HepG2 (cell line): Measurements from ENCODE around the gene DEPDC1. TPM values are rescaled to one million over a fixed set of nuclear protein-coding genes. Genes with fewer than 3 reads are reported as not detected.

ENCODE experiments used
- ATAC-seq: fragments of 200-7000 bp; cut with Tn5 transposase; 3 replicates; pipeline ENCODE4 v1.9.1; 2020; ENCODE audit warnings: mild to moderate bottlenecking, moderate library complexity
- BruUV-seq: library from RNA; stranded (reverse); fragments of 400-500 nt; replicated peaks from 2 replicates; lab custom pipeline; 2021; lab: Mats Ljungman, UMichigan
- CTCF ChIA-PET: fragments of 300-600 bp; formaldehyde crosslinking; extraction: SDS; loops from one replicate; lab custom pipeline; 2021; ENCODE audit warnings: low total read pairs, inconsistent platforms, low intra/inter-chr PET ratio; lab: Yijun Ruan, JAX
- POLR2A ChIA-PET: fragments of 350-600 bp; sonication (Branson Sonifier 250); formaldehyde crosslinking; loops from one replicate; lab custom pipeline; 2020; ENCODE audit warnings: antibody characterized with exemption, inconsistent platforms; lab: Yijun Ruan, JAX
- DNase-seq: peaks from one replicate; pipeline ENCODE4 v3.0.0-alpha.2; 2015; ENCODE audit warnings: low spot score
- FAIRE-seq: peaks from 3 replicates; lab custom pipeline; 2011; peaks lifted over from hg19 to GRCh38; lab: Jason Lieb, UNC
- H2AFZ ChIP-seq: one replicate; pipeline ENCODE4 v1.6.1; 2011; ENCODE audit warnings: low read length, inconsistent platforms
- H3K27ac ChIP-seq: fragments of 300-600 bp; 3 replicates; pipeline ENCODE4 v1.8.0; 2011; ENCODE audit warnings: mixed run types, mild to moderate bottlenecking, mixed read lengths, low read length, inconsistent platforms; ENCODE audit not compliant: insufficient read depth; ENCODE audit errors: extremely low read length
- H3K27me3 ChIP-seq, 2 experiments: fragments of 200-600 bp in 1 of 2; 2 replicates in 1 of 2; 3 replicates in 1 of 2; pipeline versions ENCODE4 v1.6.0 to v1.8.0; 2011; ENCODE audit warnings: low read length in 2 of 2, mild to moderate bottlenecking in 2 of 2, moderate library complexity in 2 of 2, inconsistent platforms in 1 of 2; ENCODE audit not compliant: insufficient read depth in 2 of 2, control insufficient read depth in 1 of 2
- H3K36me3 ChIP-seq, 2 experiments: fragments of 200-600 bp in 1 of 2; replicated peaks in 1 of 2; 2 replicates in 1 of 2; 3 replicates in 1 of 2; pipeline versions ENCODE4 v1.5.1 to v1.8.0; 2011; ENCODE audit warnings: low read length in 2 of 2, inconsistent platforms in 1 of 2; ENCODE audit not compliant: insufficient read depth in 2 of 2, control insufficient read depth in 1 of 2
- H3K4me1 ChIP-seq: 2 replicates; pipeline ENCODE4 v1.5.1; 2012; ENCODE audit warnings: low read length, inconsistent platforms; ENCODE audit not compliant: insufficient read depth
- H3K4me2 ChIP-seq: 2 replicates; pipeline ENCODE4 v1.6.0; 2011; ENCODE audit warnings: low read depth, low read length, inconsistent platforms
- H3K4me3 ChIP-seq, 3 experiments: fragments of 200-600 bp in 1 of 3; sonication (generic), shearing (Covaris generic) in 1 of 3; replicated peaks in 1 of 3; 2 replicates each; pipeline ENCODE4 v1.5.1; 2011 to 2016; ENCODE audit warnings: low read length in 3 of 3, inconsistent platforms in 2 of 3, low read depth in 2 of 3, mild to moderate bottlenecking in 2 of 3, control low read depth in 1 of 3, mixed read lengths in 1 of 3; ENCODE audit not compliant: insufficient read depth in 1 of 3
- H3K79me2 ChIP-seq: one replicate; pipeline ENCODE4 v1.6.1; 2011; ENCODE audit warnings: low read length, inconsistent platforms; ENCODE audit not compliant: insufficient read depth
- H3K9ac ChIP-seq: 2 replicates; pipeline ENCODE4 v1.6.0; 2011; ENCODE audit warnings: mild to moderate bottlenecking, low read depth, low read length, inconsistent platforms; ENCODE audit not compliant: insufficient read depth
- H3K9me3 ChIP-seq: 2 replicates; pipeline ENCODE4 v1.5.1; 2012; ENCODE audit warnings: mild to moderate bottlenecking, low read length
- H4K20me1 ChIP-seq: 2 replicates; pipeline ENCODE4 v1.6.0; 2011; ENCODE audit warnings: inconsistent platforms, mild to moderate bottlenecking, low read length, moderate library complexity; ENCODE audit not compliant: insufficient read depth
- ARID2 ChIP-seq: sonication (generic); formaldehyde crosslinking; IDR thresholded peaks from 2 replicates; pipeline ENCODE4 v1.8.1; 2022; ENCODE audit warnings: mild to moderate bottlenecking, missing genetic modification reagents, borderline replicate concordance
- ATF7 ChIP-seq, 2 experiments: fragments of 450-650 bp in 1 of 2; sonication (generic) in 1 of 2; formaldehyde crosslinking in 1 of 2; IDR thresholded peaks; 2 replicates each; pipeline versions ENCODE4 v1.4.0 to v1.6.1; 2016 to 2020; ENCODE audit warnings: antibody characterized with exemption in 1 of 2, mild to moderate bottlenecking in 1 of 2, missing genetic modification reagents in 1 of 2
- BRCA1 ChIP-seq: sonication (generic); formaldehyde crosslinking; IDR thresholded peaks from 2 replicates; pipeline ENCODE4 v1.4.0; 2020; ENCODE audit warnings: missing genetic modification reagents
- ELF4 ChIP-seq: sonication (generic); formaldehyde crosslinking; IDR thresholded peaks from 2 replicates; pipeline ENCODE4 v1.5.0; 2020; ENCODE audit warnings: missing genetic modification reagents, mild to moderate bottlenecking, moderate library complexity, borderline replicate concordance
- IKZF1 ChIP-seq: fragments of 450-650 bp; IDR thresholded peaks from 2 replicates; pipeline ENCODE4 v1.7.1; 2016
- PHF21A ChIP-seq: sonication (generic); formaldehyde crosslinking; IDR thresholded peaks from 2 replicates; pipeline ENCODE4 v1.5.0; 2020; ENCODE audit warnings: mild to moderate bottlenecking, missing genetic modification reagents
- SPEN ChIP-seq: sonication (generic); formaldehyde crosslinking; IDR thresholded peaks from 2 replicates; pipeline ENCODE4 v1.5.1; 2020; ENCODE audit warnings: low read depth, mild to moderate bottlenecking, missing genetic modification reagents
- WGBS: methylation state at CpG from one replicate; pipeline ENCODE4 v1.1.6; 2017; ENCODE audit warnings: low lambda C conversion rate; 5-methylcytosine and 5-hydroxymethylcytosine counted together
- in situ Hi-C: cut with HindIII; loops from 2 replicates; pipeline ENCODE4 v1.10.0; 2017; ENCODE audit warnings: low pct_unique_long_range_greater_than_20kb; ENCODE audit not compliant: extremely low pct_ligation_motif_present
- intact Hi-C: fragments of 100-400 bp; cut with micrococcal nuclease; formaldehyde crosslinking; loops from one replicate; pipeline ENCODE4 v1.10.0; 2022; ENCODE audit not compliant: unreplicated experiment
- polyA plus RNA-seq, 8 experiments: library from polyadenylated mRNA; depleted of rRNA in 3 of 8; stranded (reverse) in 7 of 8; unstranded in 1 of 8; fragments of >200 nt; fragmentation: Illumina TruSeq in 4 of 8; extraction: Trizol in 4 of 8; gene quantifications; 2 replicates each; pipeline versions ENCODE4 v1.2.1 to v1.2.3, GENCODE V29; 2011 to 2016; ENCODE audit warnings: low read depth in 4 of 8, missing spikeins in 1 of 8, mixed read lengths in 1 of 8; ENCODE audit not compliant: insufficient read depth in 1 of 8
- total RNA-seq, 5 experiments: library from RNA; depleted of rRNA; stranded (reverse); fragments of >200 nt; fragmentation: Illumina TruSeq; extraction: Trizol; gene quantifications; 2 replicates each; pipeline ENCODE4 v1.2.3, GENCODE V29; 2016; ENCODE audit warnings: low read depth in 1 of 5
- TF ChIP-seq, protein P1 (sequence below): sonication (generic); formaldehyde crosslinking; IDR thresholded peaks from 2 replicates; pipeline ENCODE4 v1.8.1; 2023; ENCODE audit warnings: missing genetic modification reagents, mild to moderate bottlenecking, borderline replicate concordance
- TF ChIP-seq, protein P2 (sequence below): sonication (generic); formaldehyde crosslinking; IDR thresholded peaks from 2 replicates; pipeline ENCODE4 v1.4.0; 2020; ENCODE audit warnings: missing genetic modification reagents, borderline replicate concordance
- TF ChIP-seq, protein P3 (sequence below), 2 experiments: sonication (generic) in 1 of 2; formaldehyde crosslinking in 1 of 2; IDR thresholded peaks; 2 replicates each; pipeline versions ENCODE4 v1.6.1 to v1.9.0; 2014 to 2022; ENCODE audit warnings: antibody characterized with exemption in 1 of 2, borderline replicate concordance in 1 of 2, inconsistent platforms in 1 of 2, low read depth in 1 of 2, missing genetic modification reagents in 1 of 2

Gene DEPDC1
- total and polyA plus RNA-seq, 2 of the 13 experiments (the other 11 are each of a cell fraction or from before 2014, with no cell fraction given), result 7.0 to 20.2 TPM

DNA sequence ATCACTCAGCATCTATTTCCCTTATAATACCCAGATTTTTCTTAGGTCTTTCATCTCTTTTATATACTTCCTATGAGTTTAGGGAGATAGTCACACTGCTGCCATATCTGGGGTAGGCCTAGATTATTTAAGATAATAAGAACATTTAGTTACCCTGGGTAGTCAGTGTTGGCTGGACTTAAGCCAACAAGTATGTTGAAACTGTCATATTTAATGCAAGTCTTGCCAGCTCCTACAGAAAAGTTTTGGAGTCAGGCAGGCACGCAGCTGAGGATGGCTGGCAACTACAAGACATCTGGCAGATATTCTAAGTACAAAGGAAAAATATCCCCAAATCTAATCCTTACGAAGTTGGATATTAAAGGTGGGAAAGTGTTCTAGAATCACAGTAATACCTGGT, 19.2 kb upstream of the DEPDC1 start:
- ChIA-PET POLR2A (no interaction called here), CTCF (no interaction called here)
- WGBS, result 0% methylated on average over 2 of the region's 2 CpGs
- DNase-seq (no peak), ATAC-seq (no peak), FAIRE-seq (no peak)
- intact Hi-C loops (no loop called here), in situ Hi-C loops (no loop called here)
- Histone ChIP-seq H3K79me2 (no peaks in the 10 kb centered on the region), H2AFZ (no peak overlapping the region), H3K9ac (no peak overlapping the region), H3K4me1 (no peaks in the 10 kb centered on the region), H4K20me1 (no peaks in the 10 kb centered on the region), H3K4me2 (no peak overlapping the region), H3K36me3 (no peaks in the 10 kb centered on the region), H3K27ac (no peak overlapping the region), H3K27me3 (no peaks in the 10 kb centered on the region), H3K9me3 (peaks cover 2% of the 10 kb centered on the region; the same call in 1 of the 2 replicates), H3K4me3 (no peak overlapping the region)
- BruUV-seq, result no TSS peak
- TF ChIP-seq, protein P1, sequence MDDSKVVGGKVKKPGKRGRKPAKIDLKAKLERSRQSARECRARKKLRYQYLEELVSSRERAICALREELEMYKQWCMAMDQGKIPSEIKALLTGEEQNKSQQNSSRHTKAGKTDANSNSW (CRISPR knock-in tag), result no peak
- TF ChIP-seq, protein P2, sequence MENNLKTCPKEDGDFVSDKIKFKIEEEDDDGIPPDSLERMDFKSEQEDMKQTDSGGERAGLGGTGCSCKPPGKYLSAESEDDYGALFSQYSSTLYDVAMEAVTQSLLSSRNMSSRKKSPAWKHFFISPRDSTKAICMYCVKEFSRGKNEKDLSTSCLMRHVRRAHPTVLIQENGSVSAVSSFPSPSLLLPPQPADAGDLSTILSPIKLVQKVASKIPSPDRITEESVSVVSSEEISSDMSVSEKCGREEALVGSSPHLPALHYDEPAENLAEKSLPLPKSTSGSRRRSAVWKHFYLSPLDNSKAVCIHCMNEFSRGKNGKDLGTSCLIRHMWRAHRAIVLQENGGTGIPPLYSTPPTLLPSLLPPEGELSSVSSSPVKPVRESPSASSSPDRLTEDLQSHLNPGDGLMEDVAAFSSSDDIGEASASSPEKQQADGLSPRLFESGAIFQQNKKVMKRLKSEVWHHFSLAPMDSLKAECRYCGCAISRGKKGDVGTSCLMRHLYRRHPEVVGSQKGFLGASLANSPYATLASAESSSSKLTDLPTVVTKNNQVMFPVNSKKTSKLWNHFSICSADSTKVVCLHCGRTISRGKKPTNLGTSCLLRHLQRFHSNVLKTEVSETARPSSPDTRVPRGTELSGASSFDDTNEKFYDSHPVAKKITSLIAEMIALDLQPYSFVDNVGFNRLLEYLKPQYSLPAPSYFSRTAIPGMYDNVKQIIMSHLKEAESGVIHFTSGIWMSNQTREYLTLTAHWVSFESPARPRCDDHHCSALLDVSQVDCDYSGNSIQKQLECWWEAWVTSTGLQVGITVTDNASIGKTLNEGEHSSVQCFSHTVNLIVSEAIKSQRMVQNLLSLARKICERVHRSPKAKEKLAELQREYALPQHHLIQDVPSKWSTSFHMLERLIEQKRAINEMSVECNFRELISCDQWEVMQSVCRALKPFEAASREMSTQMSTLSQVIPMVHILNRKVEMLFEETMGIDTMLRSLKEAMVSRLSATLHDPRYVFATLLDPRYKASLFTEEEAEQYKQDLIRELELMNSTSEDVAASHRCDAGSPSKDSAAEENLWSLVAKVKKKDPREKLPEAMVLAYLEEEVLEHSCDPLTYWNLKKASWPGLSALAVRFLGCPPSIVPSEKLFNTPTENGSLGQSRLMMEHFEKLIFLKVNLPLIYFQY, result no peak
- TF ChIP-seq IKZF1, result no peak
- TF ChIP-seq ARID2 (CRISPR knock-in tag), result no peak
- no peak for TF ChIP-seq ATF7 (IDR thresholded peaks at IDR 0.05)
- no peak for TF ChIP-seq ATF7 (CRISPR knock-in tag; IDR thresholded peaks at IDR 0.05)
- TF ChIP-seq ELF4 (CRISPR knock-in tag), result no peak
- no peak for TF ChIP-seq PHF21A (CRISPR knock-in tag)
- TF ChIP-seq, protein P3, sequence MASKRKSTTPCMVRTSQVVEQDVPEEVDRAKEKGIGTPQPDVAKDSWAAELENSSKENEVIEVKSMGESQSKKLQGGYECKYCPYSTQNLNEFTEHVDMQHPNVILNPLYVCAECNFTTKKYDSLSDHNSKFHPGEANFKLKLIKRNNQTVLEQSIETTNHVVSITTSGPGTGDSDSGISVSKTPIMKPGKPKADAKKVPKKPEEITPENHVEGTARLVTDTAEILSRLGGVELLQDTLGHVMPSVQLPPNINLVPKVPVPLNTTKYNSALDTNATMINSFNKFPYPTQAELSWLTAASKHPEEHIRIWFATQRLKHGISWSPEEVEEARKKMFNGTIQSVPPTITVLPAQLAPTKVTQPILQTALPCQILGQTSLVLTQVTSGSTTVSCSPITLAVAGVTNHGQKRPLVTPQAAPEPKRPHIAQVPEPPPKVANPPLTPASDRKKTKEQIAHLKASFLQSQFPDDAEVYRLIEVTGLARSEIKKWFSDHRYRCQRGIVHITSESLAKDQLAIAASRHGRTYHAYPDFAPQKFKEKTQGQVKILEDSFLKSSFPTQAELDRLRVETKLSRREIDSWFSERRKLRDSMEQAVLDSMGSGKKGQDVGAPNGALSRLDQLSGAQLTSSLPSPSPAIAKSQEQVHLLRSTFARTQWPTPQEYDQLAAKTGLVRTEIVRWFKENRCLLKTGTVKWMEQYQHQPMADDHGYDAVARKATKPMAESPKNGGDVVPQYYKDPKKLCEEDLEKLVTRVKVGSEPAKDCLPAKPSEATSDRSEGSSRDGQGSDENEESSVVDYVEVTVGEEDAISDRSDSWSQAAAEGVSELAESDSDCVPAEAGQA (IDR thresholded peaks at IDR 0.05; ENCODE audit: low read depth), result no peak
- TF ChIP-seq, protein P3 (CRISPR knock-in tag; IDR thresholded peaks at IDR 0.05; ENCODE audit: borderline replicate concordance), result no peak
- no peak for TF ChIP-seq BRCA1 (CRISPR knock-in tag)
- no peak for TF ChIP-seq SPEN
